ENCODE measurements around the gene WDR64. TPM values are rescaled to one million over a fixed set of nuclear protein-coding genes. Genes with fewer than 3 reads are reported as not detected.

WDR64 gene
- total and polyA plus RNA-seq, 2 of the 4 experiments (the other 2 are of a cell fraction): not detected

DNA sequence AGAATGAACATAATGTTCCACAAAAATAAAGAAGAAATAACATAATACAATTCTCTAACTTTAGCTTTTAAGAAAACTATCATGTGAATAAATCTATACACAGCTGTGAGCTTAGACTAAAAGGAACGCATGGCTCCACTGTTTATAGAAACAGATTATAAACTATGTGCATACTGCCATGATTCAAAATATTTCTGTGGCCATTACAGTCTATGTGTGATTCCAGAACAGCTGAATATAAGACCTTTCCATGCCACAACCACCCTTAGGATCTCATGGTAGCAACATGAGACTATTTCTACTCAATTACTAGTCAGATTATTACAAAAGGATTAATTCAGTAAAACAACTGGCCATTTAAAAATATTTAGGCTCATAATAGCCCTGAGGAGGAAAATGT, 15.8 kb upstream of the WDR64 start:
- CTCF ChIA-PET: interaction anchor here (0.6 to 1.7 kb wide), 2 partner anchors 9 to 25 kb away, joined by 3 to 5 read pairs; no protein-coding TSS in a partner anchor
- POLR2A ChIA-PET (ENCODE audit: unreplicated experiment): interaction anchor here (0.5 kb wide), 1 partner anchor 202 kb away, joined by 3 read pairs; no protein-coding TSS in a partner anchor
- Histone ChIP-seq H4K5ac (ENCODE audit: low read depth, low read length) (no peak overlapping the region), H2BK20ac (ENCODE audit: low read depth, low read length) (no peak overlapping the region), H3K79me1 (ENCODE audit: low read depth in 1 of 2, low read length in 2 of 2) (peaks cover 15 to 35% of the 10 kb centered on the region in 2 experiments), H2BK5ac (ENCODE audit: low read depth, low read length, poor library complexity, severe bottlenecking) (peak overlapping the region; percentile 40), H3K27me3 (ENCODE audit: control insufficient read depth, insufficient read depth, low read length) (no peaks in the 10 kb centered on the region), H3K9me1 (ENCODE audit: insufficient read depth, low read length) (peaks cover 11% of the 10 kb centered on the region), H2BK120ac (ENCODE audit: low read depth, low read length) (no peak overlapping the region), H3K4ac (ENCODE audit: low read depth, low read length) (no peak overlapping the region), H3K4me1 (ENCODE audit: control insufficient read depth, insufficient read depth, low read length) (peaks cover 12% of the 10 kb centered on the region), H3K14ac (replicated peaks; ENCODE audit: low read depth, low read length) (no peak overlapping the region), H3K4me2 (ENCODE audit: low read depth, low read length) (no peak overlapping the region; the same call in 1 of the 2 replicates), H2AFZ (replicated peaks; ENCODE audit: low read length, poor library complexity) (no peak overlapping the region), H3K23ac (ENCODE audit: low read depth, low read length) (no peak overlapping the region), H3K4me3 (ENCODE audit: insufficient read depth, low read depth, low read length) (no peak overlapping the region), H3K27ac (ENCODE audit: insufficient read depth, low read length) (no peak overlapping the region), H2AK9ac (replicated peaks; ENCODE audit: low read depth, low read length, poor library complexity) (no peak overlapping the region), H2BK15ac (ENCODE audit: low read depth, low read length) (no peak overlapping the region), H2AK5ac (ENCODE audit: low read depth, low read length) (no peak overlapping the region), H4K8ac (ENCODE audit: low read depth in 2 of 2, low read length in 2 of 2) (no peak overlapping the region), H3K9ac (ENCODE audit: low read depth, low read length) (no peak overlapping the region), H4K20me1 (ENCODE audit: insufficient read depth, low read length) (0 out of 2 replicates have a peak, but pooled peaks cover 6% of the 10 kb centered on the region), H4K91ac (ENCODE audit: insufficient read depth, low read depth, low read length) (no peak overlapping the region), H3K9me3 (ENCODE audit: control insufficient read depth, insufficient read depth, low read length) (no peaks in the 10 kb centered on the region), H3K18ac (ENCODE audit: low read depth, low read length) (no peak overlapping the region), H3K56ac (ENCODE audit: extremely low read depth, insufficient read depth, low read length) (no peak overlapping the region), H3K36me3 (ENCODE audit: control insufficient read depth, insufficient read depth, low read length) (peaks cover 3% of the 10 kb centered on the region; the same call in 1 of the 2 replicates)
- TF ChIP-seq CEBPB (IDR thresholded peaks at IDR 0.05; ENCODE audit: low read depth, low read length) (no peak), ELK1 (IDR thresholded peaks at IDR 0.05; ENCODE audit: borderline replicate concordance, low read depth, low read length) (no peak), RCOR1 (IDR thresholded peaks at IDR 0.05; ENCODE audit: insufficient replicate concordance, low read length) (no peak), POLR2A (IDR thresholded peaks at IDR 0.05; ENCODE audit: low read depth, low read length) (no peak), BHLHE40 (IDR thresholded peaks at IDR 0.05; ENCODE audit: low read depth, low read length) (no peak), FOS (IDR thresholded peaks at IDR 0.05; ENCODE audit: low read depth, low read length) (no peak), NFE2L2 (IDR thresholded peaks at IDR 0.05; ENCODE audit: low read depth, low read length) (no peak)
- TF ChIP-seq, protein P1, sequence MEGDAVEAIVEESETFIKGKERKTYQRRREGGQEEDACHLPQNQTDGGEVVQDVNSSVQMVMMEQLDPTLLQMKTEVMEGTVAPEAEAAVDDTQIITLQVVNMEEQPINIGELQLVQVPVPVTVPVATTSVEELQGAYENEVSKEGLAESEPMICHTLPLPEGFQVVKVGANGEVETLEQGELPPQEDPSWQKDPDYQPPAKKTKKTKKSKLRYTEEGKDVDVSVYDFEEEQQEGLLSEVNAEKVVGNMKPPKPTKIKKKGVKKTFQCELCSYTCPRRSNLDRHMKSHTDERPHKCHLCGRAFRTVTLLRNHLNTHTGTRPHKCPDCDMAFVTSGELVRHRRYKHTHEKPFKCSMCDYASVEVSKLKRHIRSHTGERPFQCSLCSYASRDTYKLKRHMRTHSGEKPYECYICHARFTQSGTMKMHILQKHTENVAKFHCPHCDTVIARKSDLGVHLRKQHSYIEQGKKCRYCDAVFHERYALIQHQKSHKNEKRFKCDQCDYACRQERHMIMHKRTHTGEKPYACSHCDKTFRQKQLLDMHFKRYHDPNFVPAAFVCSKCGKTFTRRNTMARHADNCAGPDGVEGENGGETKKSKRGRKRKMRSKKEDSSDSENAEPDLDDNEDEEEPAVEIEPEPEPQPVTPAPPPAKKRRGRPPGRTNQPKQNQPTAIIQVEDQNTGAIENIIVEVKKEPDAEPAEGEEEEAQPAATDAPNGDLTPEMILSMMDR (conservative IDR thresholded peaks at IDR 0.05; ENCODE audit: low read depth, low read length): no peak
- intact Hi-C loops (cut with micrococcal nuclease): loop anchor here (2.0 kb wide), 2 partner anchors 23 to 199 kb away; no protein-coding TSS in a partner anchor
- no CpG with 5 or more reads among the region's 1 CpG for WGBS, 2 experiments (ENCODE audit: extremely low coverage in 2 of 2, insufficient read length in 1 of 2)
- no TSS peak for BruUV-seq (replicated peaks)
- in situ Hi-C loops (cut with MboI; ENCODE audit: low sequenced_read_pairs): no loop called here
- DNase-seq (peak; percentile 71), ATAC-seq (ENCODE audit: low read depth) (peak; percentile 13)
- dilution Hi-C loops (cut with HindIII; ENCODE audit: low sequenced_read_pairs, unreplicated experiment): no loop called here
